Osteocyte (in vitro differentiated cells): Measurements from ENCODE around the gene METTL3. TPM values are rescaled to one million over a fixed set of nuclear protein-coding genes. Genes with fewer than 3 reads are reported as not detected.

Experiments used
- DNase-seq: peaks from one replicate; pipeline ENCODE4 v3.0.0; 2021; ENCODE audit warnings: mixed read lengths; ENCODE audit not compliant: unreplicated experiment; ENCODE audit errors: extremely low spot score
- H3K27ac Mint-ChIP-seq: one replicate; pipeline ENCODE4 v1.8.0; 2021; ENCODE audit warnings: mild to moderate bottlenecking, mixed read lengths; ENCODE audit not compliant: unreplicated experiment
- H3K27me3 Mint-ChIP-seq: one replicate; pipeline ENCODE4 v1.8.0; 2021; ENCODE audit warnings: mixed read lengths; ENCODE audit not compliant: unreplicated experiment
- H3K36me3 Mint-ChIP-seq: one replicate; pipeline ENCODE4 v1.8.0; 2021; ENCODE audit warnings: mixed read lengths; ENCODE audit not compliant: unreplicated experiment
- H3K4me1 Mint-ChIP-seq: one replicate; pipeline ENCODE4 v1.8.0; 2021; ENCODE audit warnings: mixed read lengths; ENCODE audit not compliant: unreplicated experiment
- H3K4me3 Mint-ChIP-seq: one replicate; pipeline ENCODE4 v1.8.0; 2021; ENCODE audit warnings: mild to moderate bottlenecking, moderate library complexity, mixed read lengths; ENCODE audit not compliant: unreplicated experiment
- H3K9me3 Mint-ChIP-seq: one replicate; pipeline ENCODE4 v1.8.0; 2021; ENCODE audit warnings: mixed read lengths; ENCODE audit not compliant: unreplicated experiment
- CTCF ChIP-seq: fragments of 200-600 bp; sonication (generic); IDR thresholded peaks from 2 replicates; pipeline ENCODE4 v1.5.0; 2021; ENCODE audit warnings: antibody characterized with exemption, mild to moderate bottlenecking, moderate library complexity
- total RNA-seq: library from RNA; stranded (reverse); gene quantifications from 2 replicates; pipeline ENCODE4 v1.2.1, GENCODE V29; 2021

The METTL3 gene
- total RNA-seq, 1 donor from 2014 or later: 42.9 TPM

GRCh38 chr14:21534576-21534975 is 23.4 kb upstream of the METTL3 start:
- Mint-ChIP-seq H3K4me1 (peaks cover 10% of the 10 kb centered on the region), H3K36me3 (no peaks in the 10 kb centered on the region), H3K27me3 (peaks cover 63% of the 10 kb centered on the region), H3K27ac (no peak overlapping the region), H3K4me3 (no peak overlapping the region), H3K9me3 (no peaks in the 10 kb centered on the region)
- no peak for DNase-seq
- no peak for TF ChIP-seq CTCF

- peaks cover 10% of the 10 kb centered on the region for H3K4me1 Mint-ChIP-seq
- no peaks in the 10 kb centered on the region for H3K9me3 Mint-ChIP-seq
- no peak overlapping the region for H3K27ac Mint-ChIP-seq
- H3K27me3 Mint-ChIP-seq: peaks cover 58% of the 10 kb centered on the region
- H3K4me3 Mint-ChIP-seq: no peak overlapping the region
- H3K36me3 Mint-ChIP-seq: no peaks in the 10 kb centered on the region
- TF ChIP-seq CTCF: no peak
- no peak for DNase-seq
Measured at GRCh38 chr14:21533294-21533693, 22.2 kb upstream of the METTL3 start.

GRCh38 chr14:21529515-21529914 is 18.4 kb upstream of the METTL3 start:
- no peak for TF ChIP-seq CTCF
- Mint-ChIP-seq H3K27ac (no peak overlapping the region), H3K9me3 (no peaks in the 10 kb centered on the region), H3K4me1 (peaks cover 12% of the 10 kb centered on the region), H3K27me3 (peaks cover 36% of the 10 kb centered on the region), H3K4me3 (no peak overlapping the region), H3K36me3 (peaks cover 3% of the 10 kb centered on the region)
- no peak for DNase-seq

- Mint-ChIP-seq H3K9me3 (no peaks in the 10 kb centered on the region), H3K27me3 (peaks cover 30% of the 10 kb centered on the region), H3K27ac (no peak overlapping the region), H3K36me3 (peaks cover 6% of the 10 kb centered on the region), H3K4me3 (no peak overlapping the region), H3K4me1 (peaks cover 12% of the 10 kb centered on the region)
- no peak for TF ChIP-seq CTCF
- DNase-seq: no peak
Measured at GRCh38 chr14:21528381-21529348, 17.5 kb upstream of the METTL3 start.

- peaks cover 16% of the 10 kb centered on the region for H3K36me3 Mint-ChIP-seq
- H3K27ac Mint-ChIP-seq: no peak overlapping the region
- H3K9me3 Mint-ChIP-seq: no peaks in the 10 kb centered on the region
- peaks cover 24% of the 10 kb centered on the region for H3K27me3 Mint-ChIP-seq
- DNase-seq: no peak
- no peak for TF ChIP-seq CTCF
- H3K4me1 Mint-ChIP-seq: peaks cover 12% of the 10 kb centered on the region
- peak overlapping the region; percentile 86 for H3K4me3 Mint-ChIP-seq
Measured at GRCh38 chr14:21527318-21527679, 16.2 kb upstream of the METTL3 start.
